SHP77 (cell line): ENCODE measurements around the gene CDK9.
"Not testable (repeated sequence)": the region's sequence is repeated elsewhere in the genome, so short reads cannot be mapped to it uniquely, and the experiment has no call there.

Source experiments
- DNase-seq, 2 experiments: peaks; one replicate each; lab custom pipeline; 2025; lab: John Stamatoyannopoulos, UW

Gene CDK9

GRCh38 chr9:127785933-127786772 lies at the start of gene CDK9:
Gene CDK9, plus strand, starts transcription at chr9:127786034. Its CDS starts 115 bp downstream, at chr9:127786149.
- peak; percentile 55 to 70 for DNase-seq

- no peak for DNase-seq
These were observed 47.2 kb upstream of the CDK9 start for GRCh38 chr9:127738666-127739065.

GRCh38 chr9:127739614-127740330 lies 46.1 kb upstream of the CDK9 start:
- no peak for DNase-seq

- DNase-seq, result peak in 1 of 2 experiments; percentile 59
These were observed 43.9 kb upstream of the CDK9 start for GRCh38 chr9:127741831-127742434.

GRCh38 chr9:127742435-127743088 lies 43.3 kb upstream of the CDK9 start:
- peak; percentile 70 to 79 for DNase-seq

GRCh38 chr9:127744398-127745110 lies 41.3 kb upstream of the CDK9 start:
- no peak for DNase-seq

GRCh38 chr9:127746959-127747569 lies 38.8 kb upstream of the CDK9 start:
- DNase-seq, result peak; percentile 33 to 55

GRCh38 chr9:127749090-127749787 lies 36.6 kb upstream of the CDK9 start:
- no peak for DNase-seq

- no peak for DNase-seq
These were observed 34.4 kb upstream of the CDK9 start for GRCh38 chr9:127751269-127752054.

GRCh38 chr9:127753148-127753547 lies 32.7 kb upstream of the CDK9 start:
- no peak for DNase-seq

GRCh38 chr9:127753622-127754021 lies 32.2 kb upstream of the CDK9 start:
- DNase-seq, result no peak

- no peak for DNase-seq
These were observed 31.5 kb upstream of the CDK9 start for GRCh38 chr9:127754099-127755060.

- no peak for DNase-seq
These were observed 30.5 kb upstream of the CDK9 start for GRCh38 chr9:127755061-127756060.

- no peak for DNase-seq
These were observed 29.6 kb upstream of the CDK9 start for GRCh38 chr9:127756233-127756632.

- not testable (repeated sequence) for DNase-seq
These were observed 29.1 kb upstream of the CDK9 start for GRCh38 chr9:127756776-127757175.

GRCh38 chr9:127758843-127759242 lies 27.0 kb upstream of the CDK9 start:
- DNase-seq, result no peak

- DNase-seq, result no peak
These were observed 24.8 kb upstream of the CDK9 start for GRCh38 chr9:127761061-127761460.
